ENCODE data around the gene TOP3A.

The TOP3A gene

DNA sequence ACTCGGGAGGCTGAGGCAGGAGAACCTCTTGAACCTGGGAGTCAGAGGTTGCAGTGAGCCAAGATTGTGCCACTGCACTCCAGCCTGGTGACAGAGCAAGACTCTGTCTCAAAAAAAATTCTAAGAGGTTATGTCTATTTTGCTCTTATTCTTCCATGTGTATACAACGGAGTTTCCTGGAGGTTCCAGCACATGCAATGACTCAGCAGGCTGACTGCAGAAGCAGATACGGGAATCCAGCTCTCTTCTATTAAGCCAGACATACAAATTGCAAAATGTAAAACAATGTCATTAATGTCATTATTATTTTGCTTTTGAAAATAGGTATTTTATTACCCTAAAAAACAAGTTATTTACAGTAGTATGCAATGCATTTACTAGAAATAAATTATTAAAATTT, 35.9 kb downstream of the TOP3A start:
- peak; percentile 52 to 59 for DNase-seq (ENCODE audit: low read depth in 2 of 2)
- TF ChIP-seq, protein P1, sequence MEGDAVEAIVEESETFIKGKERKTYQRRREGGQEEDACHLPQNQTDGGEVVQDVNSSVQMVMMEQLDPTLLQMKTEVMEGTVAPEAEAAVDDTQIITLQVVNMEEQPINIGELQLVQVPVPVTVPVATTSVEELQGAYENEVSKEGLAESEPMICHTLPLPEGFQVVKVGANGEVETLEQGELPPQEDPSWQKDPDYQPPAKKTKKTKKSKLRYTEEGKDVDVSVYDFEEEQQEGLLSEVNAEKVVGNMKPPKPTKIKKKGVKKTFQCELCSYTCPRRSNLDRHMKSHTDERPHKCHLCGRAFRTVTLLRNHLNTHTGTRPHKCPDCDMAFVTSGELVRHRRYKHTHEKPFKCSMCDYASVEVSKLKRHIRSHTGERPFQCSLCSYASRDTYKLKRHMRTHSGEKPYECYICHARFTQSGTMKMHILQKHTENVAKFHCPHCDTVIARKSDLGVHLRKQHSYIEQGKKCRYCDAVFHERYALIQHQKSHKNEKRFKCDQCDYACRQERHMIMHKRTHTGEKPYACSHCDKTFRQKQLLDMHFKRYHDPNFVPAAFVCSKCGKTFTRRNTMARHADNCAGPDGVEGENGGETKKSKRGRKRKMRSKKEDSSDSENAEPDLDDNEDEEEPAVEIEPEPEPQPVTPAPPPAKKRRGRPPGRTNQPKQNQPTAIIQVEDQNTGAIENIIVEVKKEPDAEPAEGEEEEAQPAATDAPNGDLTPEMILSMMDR (IDR thresholded peaks at IDR 0.05; ENCODE audit: low read depth, low read length): no peak
- H3K4me3 ChIP-seq (replicated peaks in 1 of 2; ENCODE audit: low read depth in 2 of 2, low read length in 2 of 2): no peak overlapping the region

DNA sequence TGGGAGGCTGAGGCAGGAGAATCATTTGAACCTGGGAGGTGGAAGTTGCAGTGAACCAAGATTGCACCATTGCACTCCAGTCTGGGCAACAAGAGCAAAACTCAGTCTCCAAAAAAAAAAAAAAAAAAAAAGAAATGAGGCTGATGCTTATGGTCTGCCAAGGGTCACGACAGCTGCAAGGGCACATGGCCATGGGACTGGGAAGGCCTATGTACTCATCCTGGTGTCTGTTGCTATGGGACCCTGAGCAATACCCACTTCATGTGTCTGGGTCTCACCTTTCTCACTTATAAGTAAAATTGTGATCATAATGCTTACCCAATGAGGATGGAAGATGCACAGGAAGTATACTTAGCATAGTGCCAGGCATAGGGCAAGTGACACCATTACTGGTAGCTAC, 37.7 kb downstream of the TOP3A start:
- TF ChIP-seq, protein P1 (IDR thresholded peaks at IDR 0.05; ENCODE audit: low read depth, low read length): no peak
- no peak overlapping the region for H3K4me3 ChIP-seq (replicated peaks in 1 of 2; ENCODE audit: low read depth in 2 of 2, low read length in 2 of 2)
- no peak for DNase-seq (ENCODE audit: low read depth in 2 of 2)

DNA sequence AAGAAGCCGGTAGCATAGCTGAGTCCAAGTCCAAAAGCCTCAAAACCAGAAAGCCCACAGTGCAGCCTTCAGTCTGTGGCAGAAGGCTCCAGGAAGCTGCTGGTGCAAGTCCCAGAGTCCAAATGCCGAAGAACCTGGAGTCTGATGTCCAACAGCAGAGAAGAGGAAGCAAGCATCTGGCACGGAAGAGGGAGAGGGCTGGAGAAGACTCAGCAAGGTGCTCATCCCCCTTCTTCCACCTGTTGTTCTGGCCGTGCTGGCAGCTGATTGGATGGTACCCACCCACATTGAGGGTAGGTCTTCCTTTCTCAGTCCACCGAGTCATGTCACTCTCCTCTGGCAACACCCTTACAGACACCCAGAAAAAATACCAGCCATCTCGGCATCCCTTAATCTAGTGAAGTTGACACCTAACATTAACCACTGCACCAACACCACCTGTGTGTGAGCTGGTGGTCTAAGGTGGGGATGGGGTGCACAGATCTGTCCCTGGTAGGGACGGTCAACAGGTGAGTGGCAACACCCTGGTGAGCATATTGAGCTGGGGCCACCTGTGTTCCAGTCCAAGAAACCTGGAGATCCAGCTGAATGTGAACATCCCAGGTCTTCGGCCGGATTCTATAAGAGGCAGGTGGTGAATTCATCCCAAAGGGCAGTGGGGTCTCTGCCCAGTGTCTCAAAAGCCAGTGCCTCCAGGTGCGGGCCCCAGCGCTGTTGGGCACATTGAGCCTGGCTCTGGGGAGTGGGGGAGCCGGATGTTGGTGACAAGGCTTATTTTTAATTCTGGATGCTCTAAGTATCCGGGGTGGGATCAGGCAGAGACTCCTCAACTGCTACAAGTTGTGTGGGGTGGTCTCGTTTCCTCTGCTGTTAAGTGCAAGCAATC, 44.5 kb downstream of the TOP3A start:
- no peak overlapping the region for H3K4me3 ChIP-seq (replicated peaks in 1 of 2; ENCODE audit: low read depth in 2 of 2, low read length in 2 of 2)
- DNase-seq (ENCODE audit: low read depth in 2 of 2): no peak
- TF ChIP-seq, protein P1 (IDR thresholded peaks at IDR 0.05; ENCODE audit: low read depth, low read length): no peak

DNA sequence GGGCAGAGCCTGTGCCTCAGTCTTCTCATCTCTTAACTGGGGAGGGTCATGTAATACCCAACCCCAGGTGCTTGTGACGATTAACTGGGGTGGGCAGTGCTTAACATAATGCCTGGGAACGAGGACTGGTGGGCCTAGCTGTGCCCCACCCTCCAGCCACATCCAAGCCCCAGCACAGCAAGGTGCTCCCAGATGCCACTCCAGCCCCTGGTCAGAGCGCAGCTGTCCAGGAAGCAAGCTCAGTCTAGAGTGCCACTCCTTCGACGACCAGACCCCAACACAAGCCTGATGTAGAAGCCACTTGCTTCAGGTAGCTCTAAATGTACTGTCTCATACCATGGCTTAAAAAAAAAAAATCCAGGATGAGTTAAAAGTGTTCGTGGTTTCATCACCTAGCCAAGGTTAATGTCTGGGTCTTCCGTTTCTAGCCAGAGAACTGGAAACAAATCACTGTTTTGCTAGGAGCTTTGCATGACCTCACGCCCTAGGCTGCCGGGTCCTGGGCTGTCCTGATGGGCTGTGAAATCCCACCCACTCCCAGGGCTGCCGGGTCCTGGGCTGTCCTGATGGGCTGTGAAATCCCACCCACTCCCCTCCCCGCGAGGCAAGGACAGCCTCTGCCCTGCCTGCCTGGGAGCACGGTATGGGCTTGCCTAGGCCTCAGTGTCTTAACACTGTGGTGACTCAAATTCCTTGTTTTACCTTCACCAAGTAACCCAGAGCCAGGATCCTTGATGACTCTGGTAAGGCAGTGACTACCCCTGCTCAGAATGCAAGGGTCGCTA, 46.7 kb downstream of the TOP3A start:
- TF ChIP-seq, protein P1 (IDR thresholded peaks at IDR 0.05; ENCODE audit: low read depth, low read length): no peak
- peak; percentile 21 to 38 for DNase-seq (ENCODE audit: low read depth in 2 of 2)
- H3K4me3 ChIP-seq (replicated peaks in 1 of 2; ENCODE audit: low read depth in 2 of 2, low read length in 2 of 2): no peak overlapping the region

DNA sequence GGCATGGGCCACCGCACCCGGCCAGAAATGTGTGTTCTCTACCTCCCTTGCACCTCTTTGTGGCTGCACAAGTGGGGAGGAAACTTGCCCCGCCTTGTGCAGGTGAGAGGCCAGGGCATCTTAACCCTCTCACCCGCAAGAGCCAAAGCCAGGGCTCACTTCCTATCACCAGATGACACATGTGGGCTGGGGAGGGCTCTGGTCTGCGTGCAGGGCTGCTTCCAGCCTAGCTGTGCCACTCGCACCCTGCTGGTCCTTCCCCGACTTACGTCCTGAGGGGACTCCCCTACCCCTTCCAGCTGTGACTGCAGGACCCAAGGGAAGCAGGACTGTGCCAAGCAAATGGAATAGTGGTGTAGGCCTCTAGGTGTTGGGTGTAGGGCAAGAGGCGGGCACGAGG, 47.4 kb downstream of the TOP3A start:
- TF ChIP-seq, protein P1 (IDR thresholded peaks at IDR 0.05; ENCODE audit: low read depth, low read length): no peak
- H3K4me3 ChIP-seq (replicated peaks in 1 of 2; ENCODE audit: low read depth in 2 of 2, low read length in 2 of 2): no peak overlapping the region
- no peak for DNase-seq (ENCODE audit: low read depth in 2 of 2)

DNA sequence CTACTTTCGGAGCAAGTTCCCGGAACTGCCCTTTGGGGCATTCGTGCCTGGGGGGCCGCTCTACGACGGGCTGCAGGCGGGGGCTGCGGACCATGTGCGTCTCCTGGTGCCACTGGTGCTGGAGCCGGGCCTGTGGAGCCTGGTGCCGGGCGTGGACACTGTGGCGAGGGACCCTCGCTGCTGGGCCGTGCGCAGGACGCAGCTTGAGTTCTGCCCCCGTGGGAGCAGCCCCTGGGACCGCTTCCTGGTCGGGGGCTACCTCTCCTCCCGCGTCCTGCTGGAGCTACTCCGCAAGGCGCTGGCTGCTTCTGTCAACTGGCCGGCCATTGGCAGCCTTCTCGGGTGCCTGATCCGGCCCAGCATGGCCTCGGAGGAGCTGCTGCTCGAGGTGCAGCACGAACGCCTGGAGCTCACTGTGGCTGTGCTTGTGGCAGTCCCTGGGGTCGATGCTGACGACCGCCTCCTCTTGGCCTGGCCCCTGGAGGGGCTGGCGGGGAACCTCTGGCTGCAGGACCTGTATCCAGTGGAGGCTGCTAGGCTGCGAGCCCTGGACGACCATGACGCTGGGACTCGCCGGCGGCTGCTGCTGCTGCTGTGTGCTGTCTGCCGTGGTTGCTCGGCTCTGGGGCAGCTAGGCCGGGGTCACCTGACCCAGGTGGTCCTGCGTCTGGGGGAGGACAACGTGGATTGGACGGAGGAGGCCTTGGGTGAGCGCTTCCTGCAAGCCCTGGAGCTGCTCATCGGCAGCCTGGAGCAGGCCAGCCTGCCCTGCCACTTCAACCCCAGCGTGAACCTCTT, 50.7 kb downstream of the TOP3A start:
- DNase-seq (ENCODE audit: low read depth in 2 of 2): no peak
- H3K4me3 ChIP-seq (replicated peaks in 1 of 2; ENCODE audit: low read depth in 2 of 2, low read length in 2 of 2): no peak overlapping the region
- TF ChIP-seq, protein P1 (IDR thresholded peaks at IDR 0.05; ENCODE audit: low read depth, low read length): no peak

Measured in cardiac fibroblast (primary cell).